HG03354 (cell line): ENCODE measurements around the gene DQX1.
A peak's percentile ranks its signal among the peaks of the same experiment; 100 is the strongest.

Experiments
- ATAC-seq: cut with Tn5 transposase; IDR thresholded peaks from one replicate; pipeline ENCODE4 v1.9.1; 2021; ENCODE audit warnings: mild to moderate bottlenecking; ENCODE audit not compliant: unreplicated experiment, poor library complexity, severe bottlenecking

Gene DQX1

DNA sequence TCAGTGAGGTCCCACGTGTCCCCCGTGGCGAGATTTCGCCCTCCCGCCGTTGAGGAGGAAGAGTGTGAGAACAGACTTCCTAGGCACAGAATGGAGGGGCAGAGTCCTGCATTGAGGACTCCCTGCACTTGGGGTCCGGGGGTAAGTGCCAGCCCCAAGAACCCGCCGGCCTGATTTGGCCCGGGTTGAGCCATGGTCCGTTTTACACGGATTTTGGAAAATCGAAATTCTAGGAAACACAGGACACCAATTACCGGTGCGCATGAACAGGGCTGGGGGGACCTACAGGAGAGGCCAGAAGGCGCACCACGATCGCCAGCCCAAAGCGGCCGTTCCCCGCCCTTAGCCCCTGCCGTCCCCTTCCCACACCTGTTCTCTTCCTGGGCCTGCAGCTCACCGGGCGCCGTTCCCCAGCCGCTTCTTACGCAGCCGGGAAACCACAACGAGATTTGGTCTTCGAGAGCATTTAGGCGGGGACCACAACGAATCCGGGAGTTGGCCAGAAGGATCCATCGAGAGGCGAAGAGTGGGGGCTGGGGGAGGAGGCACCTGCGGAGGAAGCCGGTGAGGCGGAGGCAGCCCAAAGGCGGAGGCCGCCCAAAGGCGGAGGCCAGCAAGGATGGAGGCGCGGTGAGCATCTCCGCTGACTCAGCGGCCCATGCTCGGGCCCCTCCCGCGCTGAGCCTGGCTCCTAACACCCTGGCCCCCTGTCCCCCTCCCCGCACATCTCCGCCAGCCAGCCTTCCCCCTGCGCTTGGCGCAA, 12.2 kb downstream of the DQX1 start:
- ATAC-seq: no peak

DNA sequence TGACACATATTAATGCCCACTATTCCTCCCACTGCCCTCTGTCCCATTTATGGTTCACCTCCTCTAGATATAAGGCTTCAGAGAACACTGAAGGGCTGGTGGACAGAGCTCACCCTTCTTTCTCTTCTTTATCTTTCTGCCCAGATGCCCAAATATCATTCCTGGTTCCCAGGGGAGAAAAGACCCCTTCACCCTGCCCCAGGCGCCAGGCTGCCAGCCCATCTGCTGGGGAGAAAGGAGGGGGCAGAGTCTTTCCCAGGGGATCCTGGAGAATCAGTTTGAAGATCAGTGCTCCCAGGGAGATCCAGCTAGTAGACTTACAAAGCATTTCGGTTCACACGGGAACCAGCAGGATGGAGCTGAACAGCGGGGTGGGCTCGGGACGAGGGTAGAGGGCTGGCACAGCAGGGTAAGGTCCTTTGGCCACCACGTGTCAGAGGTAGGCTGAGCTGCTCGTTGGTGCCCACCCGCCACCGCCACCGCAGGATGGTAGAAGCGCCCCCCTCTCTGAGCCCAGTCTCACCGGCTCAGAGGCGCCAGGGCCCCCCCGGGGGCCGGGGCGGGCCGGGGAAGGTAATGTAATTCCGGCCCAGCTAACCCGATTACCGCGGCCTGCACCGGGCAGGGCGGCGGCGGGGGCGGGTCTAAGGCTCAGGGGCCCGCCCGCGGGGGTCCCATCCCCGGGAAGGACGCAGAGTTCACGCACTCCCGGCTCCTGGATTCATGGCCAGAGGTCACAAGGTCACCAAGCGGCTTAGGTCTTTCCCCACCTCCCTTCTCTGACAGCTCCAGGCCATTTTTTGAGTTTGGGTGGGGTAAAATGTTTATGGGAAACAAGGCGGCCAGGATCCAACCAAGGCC, 13.1 kb downstream of the DQX1 start:
- ATAC-seq: no peak

DNA sequence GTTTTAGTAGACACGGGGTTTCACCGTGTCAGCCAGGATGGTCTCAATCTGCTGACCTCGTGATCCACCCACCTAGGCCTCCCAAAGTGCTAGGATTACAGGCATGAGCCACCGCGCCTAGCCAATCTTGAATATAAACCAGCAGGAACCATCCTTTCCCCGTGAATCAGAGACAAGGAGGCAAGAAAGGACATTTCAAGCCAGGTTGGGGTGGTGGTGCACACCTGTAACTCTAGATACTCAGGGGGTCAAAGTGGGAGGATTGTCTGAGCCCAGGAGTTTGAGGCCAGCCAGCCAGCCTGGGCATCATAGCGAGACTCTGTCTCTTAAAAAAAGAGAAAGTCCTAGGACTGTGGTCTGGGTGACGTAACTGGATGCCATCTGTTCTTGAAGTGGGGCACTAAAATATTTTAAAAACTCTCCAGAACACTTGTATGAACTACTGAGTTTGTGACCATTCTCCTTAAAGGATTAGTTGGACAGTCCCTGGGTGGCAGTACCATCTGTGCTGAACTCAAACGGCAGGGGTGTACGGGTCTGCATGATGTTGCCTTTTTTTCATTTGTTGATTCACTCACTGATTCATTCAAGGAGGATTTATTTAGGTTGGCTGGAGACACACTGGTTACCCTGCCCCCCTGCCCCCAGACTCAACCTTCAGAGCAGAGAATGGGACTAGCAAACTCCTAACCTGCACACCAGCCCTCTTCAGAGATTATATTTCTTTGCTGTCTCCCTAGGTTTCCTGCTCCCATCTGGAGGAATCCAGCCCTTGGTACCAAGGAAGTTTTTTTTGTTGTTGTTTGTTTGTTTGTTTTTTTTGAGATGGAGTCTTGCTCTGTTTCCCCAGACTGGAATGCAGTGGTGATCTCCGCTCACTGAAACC, 14.7 kb downstream of the DQX1 start:
- no peak for ATAC-seq

DNA sequence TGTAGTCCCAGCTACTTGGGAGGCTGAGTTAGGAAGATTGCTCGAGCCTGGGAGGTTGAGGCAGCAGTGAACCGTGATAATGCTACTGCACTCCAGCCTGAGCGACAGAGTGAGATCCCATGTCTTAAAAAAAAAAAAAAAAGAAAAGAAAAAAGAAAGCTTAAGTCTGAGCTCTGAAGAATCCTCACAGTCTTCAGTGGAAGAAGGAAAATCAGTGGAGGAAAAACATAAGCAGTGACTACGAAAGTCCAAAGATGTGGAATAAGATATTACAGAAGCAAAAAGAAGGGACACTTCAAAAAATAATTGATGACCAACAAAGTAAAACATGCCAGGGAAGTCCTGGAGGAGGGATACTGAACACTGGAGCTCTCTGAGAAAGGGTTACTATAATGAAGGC, 15.8 kb downstream of the DQX1 start:
- ATAC-seq: no peak

DNA sequence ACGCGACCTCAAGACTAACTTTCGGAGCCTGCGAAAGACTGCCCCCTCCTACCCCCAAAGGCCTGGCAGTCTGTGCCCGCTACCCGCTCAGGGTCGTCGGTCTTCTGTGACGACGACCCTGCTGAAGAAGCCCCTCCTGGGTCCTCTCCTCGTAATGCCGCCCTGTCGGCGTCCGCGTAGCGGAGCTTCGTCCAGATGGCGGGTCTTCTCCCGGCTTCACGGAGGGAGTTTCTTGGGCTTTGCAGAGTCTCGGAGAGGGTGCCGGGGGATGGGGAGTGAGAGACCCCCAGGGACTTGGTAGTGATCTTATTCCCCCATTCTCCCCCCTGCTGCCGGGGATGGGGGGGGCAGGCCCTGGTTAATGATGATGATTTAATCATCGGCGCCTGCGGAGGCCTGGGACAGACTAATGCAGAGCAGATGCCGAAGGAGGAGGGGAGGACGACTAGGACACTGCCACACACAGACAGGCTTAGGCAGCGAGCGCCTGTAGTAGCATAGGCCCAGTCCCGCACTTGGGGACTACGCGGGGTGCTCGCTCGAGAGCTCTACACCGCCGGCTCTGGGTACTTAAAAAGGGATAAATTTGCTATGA, 18.0 kb downstream of the DQX1 start:
- ATAC-seq: peak; percentile 3

DNA sequence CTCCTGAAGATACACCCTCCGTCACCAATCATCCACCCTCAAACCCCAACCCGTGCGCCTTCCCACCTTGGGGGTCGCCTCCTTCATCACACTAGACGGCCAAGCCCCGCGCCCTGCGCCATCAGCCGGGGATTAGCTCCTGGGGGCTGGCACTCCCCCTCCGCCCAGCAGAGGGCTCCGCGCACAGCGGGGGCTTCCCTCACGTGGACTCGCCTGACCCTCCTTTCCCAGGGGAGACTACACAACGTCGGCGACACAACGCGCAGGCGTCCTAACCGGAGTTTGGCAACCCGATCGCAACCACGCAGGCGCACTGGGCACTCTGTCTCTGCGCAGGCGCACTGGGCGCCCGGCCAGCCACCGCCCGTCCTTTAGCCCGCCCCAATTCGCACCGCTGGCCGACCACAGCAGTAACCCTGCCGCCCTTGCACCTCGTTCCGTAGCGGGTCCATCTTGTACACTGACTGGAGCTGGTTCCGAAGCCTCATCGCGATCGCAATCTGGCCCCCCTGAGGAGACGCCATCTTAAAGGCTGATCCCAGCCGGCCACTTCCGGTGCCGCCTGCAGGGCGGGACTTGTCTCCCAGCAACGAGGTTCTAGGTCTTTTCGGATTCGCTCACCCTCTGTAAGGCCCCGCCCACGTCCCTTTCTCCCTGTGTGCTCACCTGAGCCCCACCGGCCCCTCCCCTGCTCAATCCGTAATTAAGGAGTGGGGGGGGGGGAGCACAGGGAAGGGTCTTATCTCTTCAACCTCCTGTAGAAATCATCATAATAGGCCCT, 18.7 kb downstream of the DQX1 start, which contains the start of gene PCGF1:
Gene PCGF1, minus strand, starts transcription at position 551 of the 781 bp plus-strand sequence. Its CDS starts 27 bp downstream, at position 524.
- ATAC-seq: peak; percentile 90

DNA sequence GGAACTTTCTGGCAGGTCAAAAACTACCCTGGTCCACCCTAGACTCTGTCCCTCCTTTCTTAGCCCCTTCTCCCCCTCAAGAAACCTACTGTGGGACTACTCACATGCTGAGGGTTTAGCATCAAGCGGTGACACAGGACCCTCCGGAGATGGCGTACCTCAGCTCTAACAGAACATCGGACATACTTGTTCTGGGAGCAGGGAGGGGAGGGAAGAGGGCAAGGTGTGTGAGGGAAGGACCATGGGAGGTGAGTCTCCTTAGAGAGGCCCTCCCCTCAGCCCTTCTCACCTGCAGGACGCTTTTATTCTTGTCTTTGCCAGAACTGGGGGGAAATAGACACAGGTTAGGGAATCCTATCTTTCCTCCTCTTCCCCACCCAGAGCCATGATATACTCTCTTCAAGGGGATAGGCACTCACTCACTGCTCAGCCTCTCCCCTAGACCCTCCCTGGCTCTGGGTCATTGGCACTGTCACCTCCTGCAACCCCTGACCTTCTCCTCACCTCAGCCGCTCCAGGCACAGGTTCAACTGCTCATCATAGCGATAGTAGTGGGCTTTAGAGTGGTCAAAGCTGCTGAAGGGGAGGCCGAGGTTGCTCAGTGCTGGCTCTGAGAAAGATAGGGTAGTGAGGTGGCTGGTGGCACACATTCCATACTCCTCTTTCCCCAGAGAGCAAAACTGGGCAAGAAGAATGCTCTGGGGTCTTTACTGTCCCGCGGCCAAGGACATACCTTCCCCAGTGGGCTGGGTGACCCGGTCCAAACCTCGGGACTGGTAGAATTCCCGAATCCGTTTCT, 20.4 kb downstream of the DQX1 start:
- ATAC-seq: no peak

DNA sequence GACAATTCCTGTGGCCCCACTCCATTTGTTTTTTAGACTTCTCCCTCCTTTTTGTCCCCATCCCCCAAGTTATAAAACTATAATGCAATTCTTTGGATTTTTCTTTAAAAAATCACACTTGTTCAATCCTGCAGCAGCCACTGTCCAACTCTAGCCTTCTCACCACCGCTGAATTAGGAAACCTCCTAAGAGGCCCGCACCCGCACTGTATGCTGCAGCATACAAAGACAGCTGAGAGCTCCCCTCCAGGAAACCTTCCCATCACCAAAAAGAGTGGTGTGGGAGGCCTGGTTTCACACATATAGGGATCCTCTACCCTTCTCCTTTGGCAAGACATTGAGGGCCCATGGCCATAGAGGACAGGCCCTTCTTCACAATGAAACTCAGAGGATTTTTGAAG, 21.4 kb downstream of the DQX1 start:
- no peak for ATAC-seq

DNA sequence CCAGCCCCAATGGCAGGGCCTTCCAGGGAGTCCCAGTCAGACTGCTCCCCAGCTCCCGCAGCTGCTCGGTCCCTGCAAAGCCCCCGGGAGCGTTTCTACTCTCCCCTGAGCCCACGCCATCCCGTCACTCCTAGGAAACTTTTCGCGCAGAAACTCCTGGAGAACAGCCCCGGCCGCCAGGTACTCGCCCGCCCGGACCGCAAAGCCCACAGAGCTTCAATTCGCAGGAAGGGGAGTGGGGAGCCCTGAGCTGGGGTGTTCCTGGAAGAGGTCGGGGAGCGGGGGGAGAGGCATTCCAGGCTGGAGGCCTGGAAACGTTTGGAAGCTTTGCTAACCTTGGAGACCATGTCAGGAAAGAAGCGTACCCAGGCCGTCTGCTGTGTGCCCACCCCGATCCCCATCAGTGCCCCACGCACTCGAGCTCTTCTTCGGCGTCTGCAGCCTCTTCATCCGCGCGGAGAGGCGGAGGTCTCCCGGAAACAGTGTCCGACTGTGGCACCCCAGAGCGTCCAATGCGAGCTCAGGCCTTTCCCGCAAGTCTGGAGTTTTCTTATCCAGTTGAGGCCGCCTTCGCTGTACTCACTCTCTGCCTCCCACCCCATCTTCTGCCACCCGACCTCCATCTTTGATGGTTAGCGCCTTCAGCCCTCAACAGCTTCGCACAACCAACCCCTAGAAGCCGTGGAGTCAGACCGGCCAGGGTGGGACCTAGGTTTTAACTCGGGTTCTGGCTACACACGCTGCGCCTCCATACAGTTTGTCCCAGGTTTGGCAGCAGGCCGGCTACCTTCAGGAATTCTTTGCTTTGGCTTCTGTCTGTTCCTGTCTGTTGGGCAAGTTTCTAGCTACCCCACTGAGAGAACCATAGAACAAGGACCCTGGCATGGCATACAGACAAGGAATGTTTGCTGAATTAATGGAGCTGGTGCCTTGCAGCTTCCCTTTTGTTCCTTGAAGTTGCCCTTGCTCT, 22.2 kb downstream of the DQX1 start:
- no peak for ATAC-seq

DNA sequence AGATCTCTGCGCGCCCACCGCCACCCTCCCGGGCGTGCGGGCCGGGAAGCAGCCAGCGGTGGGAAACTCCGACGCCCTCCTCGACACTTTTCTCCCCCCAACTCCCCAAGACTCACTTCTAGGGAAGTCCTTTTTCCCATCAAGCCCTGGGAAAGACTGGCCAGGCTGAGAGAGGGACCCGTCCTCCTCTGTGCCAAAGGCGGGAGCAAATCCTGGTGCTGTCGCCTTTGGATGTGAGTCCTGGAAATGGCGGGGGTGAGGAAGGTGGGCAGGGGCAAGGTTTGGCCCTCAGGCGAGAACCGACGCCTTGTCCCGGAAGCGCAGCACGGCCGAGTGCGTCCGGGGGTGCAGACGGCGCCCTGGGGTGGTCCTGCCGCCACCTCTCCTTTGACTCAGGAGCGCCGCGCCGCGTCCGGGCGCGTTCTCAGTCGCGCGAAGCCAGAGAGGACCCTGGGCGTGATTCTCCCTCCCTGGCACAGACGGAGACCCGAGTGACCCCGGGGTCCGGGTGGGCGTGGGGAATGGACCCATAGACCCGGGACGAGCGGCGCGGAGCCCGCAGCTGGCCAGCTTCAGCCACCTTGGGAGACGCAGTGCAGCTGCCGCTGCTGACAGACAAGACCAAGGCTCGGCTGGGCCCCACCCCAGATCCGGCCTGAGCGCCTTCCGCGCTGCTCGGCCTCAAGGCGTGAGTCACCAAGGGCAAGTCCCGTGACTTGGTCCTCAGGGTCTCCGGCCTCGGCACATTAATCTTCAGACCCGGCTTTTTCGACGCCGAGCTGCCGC, 23.1 kb downstream of the DQX1 start:
- peak; percentile 42 for ATAC-seq

DNA sequence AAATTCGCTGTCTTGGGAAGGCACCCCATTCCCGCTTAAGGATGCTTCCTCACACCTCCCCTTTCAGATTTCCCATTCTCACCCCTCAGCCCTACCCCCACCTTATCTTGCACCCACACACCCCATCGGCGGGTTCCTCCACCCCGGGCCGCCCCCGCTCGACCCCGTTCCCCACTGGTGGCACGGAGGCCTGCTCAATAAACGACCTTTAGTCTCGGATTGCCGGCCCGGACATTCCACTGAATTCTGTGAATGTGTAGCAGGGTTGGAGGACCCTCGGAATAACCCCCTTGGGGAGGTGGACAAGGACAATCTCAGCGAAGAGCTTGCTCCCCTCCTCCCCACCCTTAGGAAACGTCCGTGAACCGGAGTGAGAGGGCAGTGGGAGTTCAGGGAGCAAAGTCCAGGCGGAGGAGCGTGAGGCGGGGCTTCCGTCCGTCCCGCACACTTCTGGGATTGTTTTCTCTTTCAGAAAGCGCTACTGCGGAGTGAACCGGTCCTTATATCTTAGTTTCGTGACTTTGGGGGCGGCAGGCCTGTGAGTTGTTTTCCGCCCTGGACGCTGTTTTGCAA, 23.8 kb downstream of the DQX1 start:
- no peak for ATAC-seq

DNA sequence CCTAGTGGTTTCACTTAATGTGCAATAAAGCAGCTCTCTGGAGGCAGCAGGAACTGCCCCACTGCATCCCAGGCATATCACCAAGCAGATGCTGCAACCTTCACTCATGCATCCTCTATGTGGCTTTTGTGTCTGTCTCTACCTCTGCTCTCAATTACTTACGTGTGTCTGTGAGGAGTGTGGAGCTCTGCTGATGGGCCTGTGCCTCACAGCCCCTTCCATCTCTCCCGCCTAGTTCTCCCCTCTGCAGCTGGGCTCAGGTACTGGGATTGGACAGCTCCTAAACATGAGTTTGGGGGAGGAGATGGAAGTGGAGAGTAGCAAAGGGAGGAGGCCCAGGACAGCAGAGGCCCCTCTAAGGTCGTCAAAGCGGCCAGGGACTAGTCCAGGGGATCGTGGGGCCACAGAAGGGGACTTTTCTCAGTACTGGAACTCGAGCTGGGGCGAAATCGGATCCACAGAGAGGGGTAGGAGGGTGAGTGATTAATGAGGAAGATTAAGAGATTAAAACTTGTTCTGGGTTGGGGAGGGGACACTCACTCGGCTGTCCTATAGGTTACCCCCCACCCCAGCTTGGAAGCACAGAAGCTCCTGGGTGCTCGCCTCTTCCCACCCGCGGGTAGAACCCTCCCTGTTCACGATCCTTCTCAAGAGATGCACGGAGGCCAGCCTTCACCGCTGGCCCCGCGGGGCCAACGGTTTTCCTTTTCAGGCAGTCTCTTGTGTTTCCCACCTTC, 24.5 kb downstream of the DQX1 start:
- no peak for ATAC-seq

DNA sequence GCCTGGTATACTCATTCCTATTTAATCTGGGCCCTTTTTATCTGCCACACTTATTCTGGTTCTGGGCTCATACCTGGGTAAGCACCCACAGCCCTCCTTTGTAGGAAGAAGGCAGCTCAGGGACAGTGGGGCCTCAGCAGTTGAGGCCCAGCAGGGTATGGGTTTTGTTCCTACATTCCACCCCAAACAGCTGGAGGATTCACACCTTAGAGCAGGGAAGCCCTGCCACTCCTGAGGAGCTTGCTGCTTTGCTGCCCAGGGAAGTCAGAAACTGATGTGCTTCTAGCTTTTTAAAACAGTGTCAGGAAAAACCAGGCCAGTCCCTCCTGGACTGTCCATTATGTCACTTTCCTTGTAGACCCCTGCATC, 25.5 kb downstream of the DQX1 start:
- no peak for ATAC-seq

DNA sequence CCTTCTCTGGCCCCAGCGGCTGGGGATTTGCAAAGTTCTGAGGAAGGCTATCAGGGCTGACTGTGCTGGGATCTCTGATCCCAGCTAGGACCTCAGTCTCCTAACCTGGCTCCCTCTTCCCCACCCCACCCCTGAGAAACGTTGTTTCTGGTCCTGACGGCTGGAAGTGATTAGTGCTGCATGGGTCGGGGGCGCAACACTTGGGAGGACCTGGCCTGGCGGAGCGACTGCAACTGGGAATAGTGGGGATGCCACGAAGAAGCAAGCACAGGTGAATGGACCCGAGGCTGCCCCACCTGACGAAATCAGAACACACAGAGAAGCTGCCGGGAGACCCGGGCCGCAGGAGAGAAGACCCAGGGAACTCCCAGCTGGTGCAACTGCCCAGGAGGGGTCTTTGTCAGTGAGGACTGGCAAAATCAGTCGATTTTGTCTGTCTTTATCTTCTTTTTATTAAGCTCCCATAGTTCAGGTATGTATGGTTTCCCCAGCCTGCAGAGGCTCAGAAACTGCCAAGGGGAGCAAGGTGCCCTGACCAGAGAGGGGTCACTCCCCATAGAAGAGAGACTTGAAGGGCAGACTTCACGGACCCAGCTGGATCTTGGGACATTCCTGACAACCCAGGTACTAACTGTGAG, 26.0 kb downstream of the DQX1 start:
- ATAC-seq: no peak
